Measurements from ENCODE around the gene IGSF23. TPM values are rescaled to one million over a fixed set of nuclear protein-coding genes. Genes with fewer than 3 reads are reported as not detected.
A peak's percentile ranks its signal among the peaks of the same experiment; 100 is the strongest.

The IGSF23 gene
- total RNA-seq, 6 experiments from 2014 or later = 4.4 to 15.2 (median 9.0) TPM

GRCh38 chr19:44635581-44636438, 22.4 kb downstream of the IGSF23 start:
- intact Hi-C loops (cut with DNase I) = no loop called here
- Histone ChIP-seq H3K4me1 (peaks cover 0 to 50% (median 12%) of the 10 kb centered on the region in 4 donors), H3K36me3 (no peaks in the 10 kb centered on the region), H3K27me3 (no peaks in the 10 kb centered on the region), H3K9me3 (no peaks in the 10 kb centered on the region), H3K27ac (peak overlapping the region in 2 of 3 donors; percentile 21 to 76), H3K4me3 (no peak overlapping the region)
- TF ChIP-seq POLR2A (IDR thresholded peaks at IDR 0.05) (no peak), CTCF (IDR thresholded peaks at IDR 0.05) (no peak)
- peak; percentile 10 to 49 (median 38) for ATAC-seq
- no peak for DNase-seq
- WGBS (ENCODE audit: insufficient coverage, low coverage, low lambda C conversion rate, missing lambda C conversion rate) = 75% methylated on average over 3 of the region's 3 CpGs

- Histone ChIP-seq H3K27me3 (no peaks in the 10 kb centered on the region), H3K36me3 (no peaks in the 10 kb centered on the region), H3K4me3 (no peak overlapping the region), H3K27ac (peak overlapping the region; percentile 0 to 76 (median 72)), H3K9me3 (no peaks in the 10 kb centered on the region), H3K4me1 (peaks cover 0 to 52% (median 12%) of the 10 kb centered on the region in 4 donors)
- 57% methylated on average over 10 of the region's 11 CpGs for WGBS (ENCODE audit: insufficient coverage, low coverage, low lambda C conversion rate, missing lambda C conversion rate)
- no peak for TF ChIP-seq CTCF (IDR thresholded peaks at IDR 0.05)
- TF ChIP-seq POLR2A (IDR thresholded peaks at IDR 0.05) = no peak
- DNase-seq (no peak), ATAC-seq (peak; percentile 62 to 88 (median 78))
- intact Hi-C loops (cut with DNase I) = no loop called here
These were observed 23.4 kb downstream of the IGSF23 start for GRCh38 chr19:44636439-44637389.

- ATAC-seq = peak in 1 of 4 donors; percentile 9
- TF ChIP-seq POLR2A (IDR thresholded peaks at IDR 0.05) (no peak), CTCF (IDR thresholded peaks at IDR 0.05) (no peak)
These were observed 24.0 kb downstream of the IGSF23 start for GRCh38 chr19:44637390-44637764.

GRCh38 chr19:44640518-44640917, 27.2 kb downstream of the IGSF23 start:
- Histone ChIP-seq H3K27ac (peak overlapping the region in 1 of 3 donors; percentile 51), H3K9me3 (no peaks in the 10 kb centered on the region), H3K27me3 (no peaks in the 10 kb centered on the region), H3K4me3 (no peak overlapping the region), H3K4me1 (peaks cover 0 to 42% (median 8%) of the 10 kb centered on the region in 4 donors), H3K36me3 (no peaks in the 10 kb centered on the region)
- no peak for TF ChIP-seq CTCF (IDR thresholded peaks at IDR 0.05)
- peak; percentile 22 for TF ChIP-seq POLR2A (IDR thresholded peaks at IDR 0.05)
- intact Hi-C loops (cut with DNase I) = no loop called here
- ATAC-seq (peak in 2 of 4 donors; percentile 20 to 36), DNase-seq (peak in 1 of 3 donors; percentile 20)
- WGBS (ENCODE audit: insufficient coverage, low coverage, low lambda C conversion rate, missing lambda C conversion rate) = 17% methylated on average over 3 of the region's 3 CpGs

More at GRCh38 chr19:44637390-44637764, 24.0 kb downstream of the IGSF23 start:
- no peaks in the 10 kb centered on the region for H3K27me3 ChIP-seq
- peaks cover 0 to 52% (median 12%) of the 10 kb centered on the region in 4 donors for H3K4me1 ChIP-seq
- 90% methylated on average over 3 of the region's 5 CpGs for WGBS (ENCODE audit: insufficient coverage, low coverage, low lambda C conversion rate, missing lambda C conversion rate)
- H3K9me3 ChIP-seq = no peaks in the 10 kb centered on the region
- H3K36me3 ChIP-seq = no peaks in the 10 kb centered on the region
- H3K27ac ChIP-seq = peak overlapping the region in 2 of 3 donors; percentile 72 to 76
- intact Hi-C loops (cut with DNase I) = no loop called here
- DNase-seq = no peak
- no peak overlapping the region for H3K4me3 ChIP-seq
